ENCODE data around the gene AKT3. TPM values are rescaled to one million over a fixed set of nuclear protein-coding genes. Genes with fewer than 3 reads are reported as not detected.

AKT3 gene
- total RNA-seq, 1 donor from 2014 or later, result 61.9 TPM

DNA sequence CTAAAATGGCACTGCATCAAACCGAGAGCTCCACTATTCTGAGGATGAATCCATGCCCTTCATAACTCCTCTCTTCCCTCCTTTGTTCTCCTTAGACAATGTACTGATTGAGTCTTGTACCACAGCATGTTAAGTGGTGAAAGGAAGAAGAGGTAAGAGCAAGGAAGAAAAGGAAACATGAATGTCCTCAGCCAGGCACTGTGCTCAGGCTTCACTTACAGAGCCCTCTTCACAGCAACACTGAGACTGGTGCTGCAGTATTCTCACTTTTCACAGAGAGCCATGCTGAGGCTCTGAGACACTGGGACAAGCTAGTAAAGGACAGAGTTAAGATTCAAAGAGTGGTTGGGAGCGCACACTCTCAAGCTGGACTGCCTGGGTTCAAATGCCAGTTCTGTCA lies 143.5 kb downstream of the AKT3 start:
- no peak overlapping the region for H3K4me3 ChIP-seq
- H3K27me3 ChIP-seq, result no peaks in the 10 kb centered on the region
- H3K36me3 ChIP-seq, result no peaks in the 10 kb centered on the region
- DNase-seq (ENCODE audit: extremely low spot score in 2 of 2), result no peak
- no peaks in the 10 kb centered on the region for H3K4me1 ChIP-seq
- no peaks in the 10 kb centered on the region for H3K9me3 ChIP-seq
- no peak overlapping the region for H3K27ac ChIP-seq
- intact Hi-C loops (cut with DNase I), result no loop called here
- TF ChIP-seq POLR2AphosphoS5 (IDR thresholded peaks at IDR 0.05; ENCODE audit: insufficient read depth in 1 of 2, low read depth in 1 of 2) (no peak), POLR2A (IDR thresholded peaks at IDR 0.05) (no peak)
- TF ChIP-seq, protein P1, sequence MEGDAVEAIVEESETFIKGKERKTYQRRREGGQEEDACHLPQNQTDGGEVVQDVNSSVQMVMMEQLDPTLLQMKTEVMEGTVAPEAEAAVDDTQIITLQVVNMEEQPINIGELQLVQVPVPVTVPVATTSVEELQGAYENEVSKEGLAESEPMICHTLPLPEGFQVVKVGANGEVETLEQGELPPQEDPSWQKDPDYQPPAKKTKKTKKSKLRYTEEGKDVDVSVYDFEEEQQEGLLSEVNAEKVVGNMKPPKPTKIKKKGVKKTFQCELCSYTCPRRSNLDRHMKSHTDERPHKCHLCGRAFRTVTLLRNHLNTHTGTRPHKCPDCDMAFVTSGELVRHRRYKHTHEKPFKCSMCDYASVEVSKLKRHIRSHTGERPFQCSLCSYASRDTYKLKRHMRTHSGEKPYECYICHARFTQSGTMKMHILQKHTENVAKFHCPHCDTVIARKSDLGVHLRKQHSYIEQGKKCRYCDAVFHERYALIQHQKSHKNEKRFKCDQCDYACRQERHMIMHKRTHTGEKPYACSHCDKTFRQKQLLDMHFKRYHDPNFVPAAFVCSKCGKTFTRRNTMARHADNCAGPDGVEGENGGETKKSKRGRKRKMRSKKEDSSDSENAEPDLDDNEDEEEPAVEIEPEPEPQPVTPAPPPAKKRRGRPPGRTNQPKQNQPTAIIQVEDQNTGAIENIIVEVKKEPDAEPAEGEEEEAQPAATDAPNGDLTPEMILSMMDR (IDR thresholded peaks at IDR 0.05), result no peak

DNA sequence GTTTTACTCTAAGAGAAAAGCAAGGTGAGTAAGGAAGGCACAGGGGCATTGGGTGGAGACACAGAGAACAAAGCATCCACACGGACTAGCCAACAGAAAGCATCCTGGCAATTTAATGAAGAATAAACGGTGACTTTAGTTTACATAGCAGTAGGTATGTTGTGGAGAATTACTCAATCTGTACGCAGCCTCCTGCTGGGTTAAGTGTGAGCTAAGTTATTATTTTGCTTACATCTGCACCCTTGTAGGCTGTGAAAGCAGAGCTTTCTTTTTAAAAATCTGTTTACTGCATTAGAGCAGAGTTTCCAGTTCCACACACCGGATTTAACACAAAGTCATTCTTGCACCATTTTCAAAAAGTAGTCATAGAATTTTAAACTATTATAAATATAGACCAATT lies 144.5 kb downstream of the AKT3 start:
- no peaks in the 10 kb centered on the region for H3K4me1 ChIP-seq
- H3K9me3 ChIP-seq, result no peaks in the 10 kb centered on the region
- no peaks in the 10 kb centered on the region for H3K36me3 ChIP-seq
- H3K27me3 ChIP-seq, result no peaks in the 10 kb centered on the region
- DNase-seq (ENCODE audit: extremely low spot score in 2 of 2), result no peak
- no peak overlapping the region for H3K4me3 ChIP-seq
- intact Hi-C loops (cut with DNase I), result no loop called here
- H3K27ac ChIP-seq, result no peak overlapping the region
- TF ChIP-seq POLR2AphosphoS5 (IDR thresholded peaks at IDR 0.05; ENCODE audit: insufficient read depth in 1 of 2, low read depth in 1 of 2) (no peak), POLR2A (IDR thresholded peaks at IDR 0.05) (no peak)
- TF ChIP-seq, protein P1 (IDR thresholded peaks at IDR 0.05), result no peak

- no peak for TF ChIP-seq POLR2A (IDR thresholded peaks at IDR 0.05)
- no peak for TF ChIP-seq POLR2AphosphoS5 (IDR thresholded peaks at IDR 0.05; ENCODE audit: insufficient read depth in 1 of 2, low read depth in 1 of 2)
- TF ChIP-seq, protein P1 (IDR thresholded peaks at IDR 0.05), result no peak
- H3K9me3 ChIP-seq, result no peaks in the 10 kb centered on the region
- no peaks in the 10 kb centered on the region for H3K36me3 ChIP-seq
- no peaks in the 10 kb centered on the region for H3K27me3 ChIP-seq
- no peaks in the 10 kb centered on the region for H3K4me1 ChIP-seq
- H3K4me3 ChIP-seq, result no peak overlapping the region
- no peak for DNase-seq (ENCODE audit: extremely low spot score in 2 of 2)
- intact Hi-C loops (cut with DNase I), result no loop called here
- H3K27ac ChIP-seq, result no peak overlapping the region
Observed at GRCh38 chr1:243701872-243702271, 148.2 kb downstream of the AKT3 start.

GRCh38 chr1:243693800-243694199 lies 156.2 kb downstream of the AKT3 start:
- Histone ChIP-seq H3K4me3 (no peak overlapping the region), H3K36me3 (no peaks in the 10 kb centered on the region), H3K9me3 (no peaks in the 10 kb centered on the region), H3K27ac (no peak overlapping the region), H3K4me1 (no peaks in the 10 kb centered on the region), H3K27me3 (no peaks in the 10 kb centered on the region)
- TF ChIP-seq POLR2AphosphoS5 (IDR thresholded peaks at IDR 0.05; ENCODE audit: insufficient read depth in 1 of 2, low read depth in 1 of 2) (no peak), POLR2A (IDR thresholded peaks at IDR 0.05) (no peak)
- TF ChIP-seq, protein P1 (IDR thresholded peaks at IDR 0.05), result no peak
- intact Hi-C loops (cut with DNase I), result no loop called here
- no peak for DNase-seq (ENCODE audit: extremely low spot score in 2 of 2)

- intact Hi-C loops (cut with DNase I), result no loop called here
- no peak for DNase-seq (ENCODE audit: extremely low spot score in 2 of 2)
- Histone ChIP-seq H3K27ac (no peak overlapping the region), H3K4me1 (no peaks in the 10 kb centered on the region), H3K27me3 (no peaks in the 10 kb centered on the region), H3K9me3 (no peaks in the 10 kb centered on the region), H3K36me3 (no peaks in the 10 kb centered on the region), H3K4me3 (no peak overlapping the region)
- TF ChIP-seq POLR2AphosphoS5 (IDR thresholded peaks at IDR 0.05; ENCODE audit: insufficient read depth in 1 of 2, low read depth in 1 of 2) (no peak), POLR2A (IDR thresholded peaks at IDR 0.05) (no peak)
- TF ChIP-seq, protein P1 (IDR thresholded peaks at IDR 0.05), result no peak
Observed at GRCh38 chr1:243686159-243686558, 163.9 kb downstream of the AKT3 start.

Data from vagina (tissue), 2 donors.